Endodermal cell (in vitro differentiated cells): ENCODE results near the gene KLHDC9. TPM values are rescaled to one million over a fixed set of nuclear protein-coding genes. Genes with fewer than 3 reads are reported as not detected.
A peak's percentile ranks its signal among the peaks of the same experiment; 100 is the strongest.
"Not testable (repeated sequence)": the region's sequence is repeated elsewhere in the genome, so short reads cannot be mapped to it uniquely, and the experiment has no call there.

ENCODE experiments used
- DNase-seq: peaks from one replicate; pipeline ENCODE4 v3.0.0-alpha.2; 2017
- H3K27ac ChIP-seq: 2 replicates; pipeline ENCODE4 v1.5.1; 2013; ENCODE audit warnings: mild to moderate bottlenecking, low read depth, low read length, moderate library complexity
- H3K27me3 ChIP-seq: 2 replicates; pipeline ENCODE4 v1.6.1; 2013; ENCODE audit warnings: mild to moderate bottlenecking, low read length, moderate library complexity; ENCODE audit not compliant: insufficient read depth, control insufficient read depth, poor library complexity, severe bottlenecking
- H3K36me3 ChIP-seq: 2 replicates; pipeline ENCODE4 v1.7.0; 2013; ENCODE audit warnings: mild to moderate bottlenecking, low read length, moderate library complexity; ENCODE audit not compliant: control insufficient read depth, insufficient read depth
- H3K4me1 ChIP-seq: one replicate; pipeline ENCODE4 v1.7.0; 2013; ENCODE audit warnings: low read length; ENCODE audit not compliant: control insufficient read depth, insufficient read depth
- H3K4me3 ChIP-seq: 2 replicates; pipeline ENCODE4 v1.5.1; 2013; ENCODE audit warnings: mild to moderate bottlenecking, low read length, moderate library complexity
- H3K9ac ChIP-seq: 2 replicates; pipeline ENCODE4 v1.6.1; 2013; ENCODE audit warnings: mild to moderate bottlenecking, low read length, moderate library complexity; ENCODE audit not compliant: poor library complexity, severe bottlenecking; ENCODE audit errors: extremely low read depth
- H3K9me3 ChIP-seq: 2 replicates; pipeline ENCODE4 v1.6.1; 2013; ENCODE audit warnings: mild to moderate bottlenecking, low read length, moderate library complexity; ENCODE audit not compliant: control insufficient read depth
- H3K27ac Mint-ChIP-seq: 2 replicates; pipeline ENCODE4 v1.8.0; 2020; ENCODE audit warnings: mixed read lengths
- H3K27me3 Mint-ChIP-seq: 2 replicates; pipeline ENCODE4 v1.8.0; 2021; ENCODE audit warnings: mild to moderate bottlenecking, mixed read lengths; ENCODE audit not compliant: insufficient read depth
- H3K36me3 Mint-ChIP-seq: 2 replicates; pipeline ENCODE4 v1.8.0; 2020; ENCODE audit warnings: low read depth, mixed read lengths
- H3K4me1 Mint-ChIP-seq: 2 replicates; pipeline ENCODE4 v1.8.0; 2020; ENCODE audit warnings: mixed read lengths
- H3K4me3 Mint-ChIP-seq: 2 replicates; pipeline ENCODE4 v1.8.0; 2020; ENCODE audit warnings: mild to moderate bottlenecking, moderate library complexity, mixed read lengths
- H3K9me3 Mint-ChIP-seq: 2 replicates; pipeline ENCODE4 v1.8.0; 2020; ENCODE audit warnings: mild to moderate bottlenecking, mixed read lengths
- WGBS, 2 experiments: methylation state at CpG; one replicate each; pipeline versions ENCODE4 v1.1.5 to v1.1.7; 2013; ENCODE audit warnings: missing lambda C conversion rate in 2 of 2, mixed read lengths in 1 of 2; ENCODE audit not compliant: insufficient coverage in 1 of 2, insufficient read length in 1 of 2; 5-methylcytosine and 5-hydroxymethylcytosine counted together
- total RNA-seq, 2 donors: library from RNA; stranded (reverse); fragmentation: NEBNext Ultra II Directional in 1 of 2; extraction: Animal tissue kit (Norgen Biotek cat#: 25700) in 1 of 2; gene quantifications; 2 replicates in 1 of 2; 3 replicates in 1 of 2; pipeline ENCODE4 v1.2.1, GENCODE V29; 2021
- TF ChIP-seq, protein P1 (sequence below): fragments of 200-600 bp; sonication (generic); conservative IDR thresholded peaks from 2 replicates; pipeline ENCODE4 v1.5.0; 2021; ENCODE audit warnings: antibody characterized with exemption, mild to moderate bottlenecking

The KLHDC9 gene
- total RNA-seq, 2 donors from 2014 or later, result 14.6 to 25.4 TPM

- no peak for DNase-seq
- peaks cover 13% of the 10 kb centered on the region for H3K4me1 Mint-ChIP-seq
- no peak overlapping the region for H3K9ac ChIP-seq
- H3K4me3 ChIP-seq, result no peak overlapping the region
- H3K9me3 ChIP-seq, result no peaks in the 10 kb centered on the region
- peaks cover 2% of the 10 kb centered on the region for H3K4me1 ChIP-seq
- no peak overlapping the region for H3K27ac ChIP-seq
- TF ChIP-seq, protein P1, sequence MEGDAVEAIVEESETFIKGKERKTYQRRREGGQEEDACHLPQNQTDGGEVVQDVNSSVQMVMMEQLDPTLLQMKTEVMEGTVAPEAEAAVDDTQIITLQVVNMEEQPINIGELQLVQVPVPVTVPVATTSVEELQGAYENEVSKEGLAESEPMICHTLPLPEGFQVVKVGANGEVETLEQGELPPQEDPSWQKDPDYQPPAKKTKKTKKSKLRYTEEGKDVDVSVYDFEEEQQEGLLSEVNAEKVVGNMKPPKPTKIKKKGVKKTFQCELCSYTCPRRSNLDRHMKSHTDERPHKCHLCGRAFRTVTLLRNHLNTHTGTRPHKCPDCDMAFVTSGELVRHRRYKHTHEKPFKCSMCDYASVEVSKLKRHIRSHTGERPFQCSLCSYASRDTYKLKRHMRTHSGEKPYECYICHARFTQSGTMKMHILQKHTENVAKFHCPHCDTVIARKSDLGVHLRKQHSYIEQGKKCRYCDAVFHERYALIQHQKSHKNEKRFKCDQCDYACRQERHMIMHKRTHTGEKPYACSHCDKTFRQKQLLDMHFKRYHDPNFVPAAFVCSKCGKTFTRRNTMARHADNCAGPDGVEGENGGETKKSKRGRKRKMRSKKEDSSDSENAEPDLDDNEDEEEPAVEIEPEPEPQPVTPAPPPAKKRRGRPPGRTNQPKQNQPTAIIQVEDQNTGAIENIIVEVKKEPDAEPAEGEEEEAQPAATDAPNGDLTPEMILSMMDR, result no peak
- 98 to 100% methylated on average over 1 of the region's 1 CpG for WGBS, 2 experiments
- peaks cover 13% of the 10 kb centered on the region for H3K36me3 ChIP-seq
- H3K27me3 ChIP-seq, result no peaks in the 10 kb centered on the region
- no peaks in the 10 kb centered on the region for H3K27me3 Mint-ChIP-seq
- no peaks in the 10 kb centered on the region for H3K9me3 Mint-ChIP-seq
- H3K36me3 Mint-ChIP-seq, result peaks cover 8% of the 10 kb centered on the region
- no peak overlapping the region for H3K27ac Mint-ChIP-seq
- H3K4me3 Mint-ChIP-seq, result no peak overlapping the region
Measured at GRCh38 chr1:161113915-161114314, 15.8 kb downstream of the KLHDC9 start.

DNA sequence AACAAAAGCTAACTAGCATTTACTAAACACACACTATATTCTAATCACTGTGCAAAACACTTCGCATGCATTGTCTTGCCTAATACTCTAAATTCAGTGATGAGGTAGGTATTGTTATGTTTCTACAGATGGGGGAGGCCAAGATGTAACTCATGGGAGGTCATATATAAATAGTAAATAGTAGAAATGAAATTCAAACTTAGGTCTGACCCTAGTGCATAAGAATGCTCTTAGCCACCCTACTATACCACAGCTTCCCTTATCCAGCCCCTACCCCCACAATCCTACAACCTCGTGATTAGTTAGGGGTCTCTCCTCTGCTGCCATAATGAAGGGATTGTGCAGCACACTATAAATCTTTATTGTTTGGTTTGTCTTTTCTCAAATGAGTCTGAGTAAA, 16.4 kb downstream of the KLHDC9 start:
- Histone ChIP-seq H3K9me3 (no peaks in the 10 kb centered on the region), H3K9ac (no peak overlapping the region), H3K4me1 (peaks cover 8% of the 10 kb centered on the region), H3K36me3 (peaks cover 11% of the 10 kb centered on the region), H3K27me3 (no peaks in the 10 kb centered on the region), H3K4me3 (no peak overlapping the region), H3K27ac (no peak overlapping the region)
- Mint-ChIP-seq H3K27ac (no peak overlapping the region), H3K4me1 (peaks cover 19% of the 10 kb centered on the region), H3K36me3 (peaks cover 10% of the 10 kb centered on the region), H3K9me3 (no peaks in the 10 kb centered on the region), H3K4me3 (no peak overlapping the region), H3K27me3 (no peaks in the 10 kb centered on the region)
- TF ChIP-seq, protein P1, result no peak
- no peak for DNase-seq
- WGBS, 2 experiments, result 96% methylated on average over 2 of the region's 2 CpGs; no CpG with 5 or more reads in 1 of the 2 experiments

DNA sequence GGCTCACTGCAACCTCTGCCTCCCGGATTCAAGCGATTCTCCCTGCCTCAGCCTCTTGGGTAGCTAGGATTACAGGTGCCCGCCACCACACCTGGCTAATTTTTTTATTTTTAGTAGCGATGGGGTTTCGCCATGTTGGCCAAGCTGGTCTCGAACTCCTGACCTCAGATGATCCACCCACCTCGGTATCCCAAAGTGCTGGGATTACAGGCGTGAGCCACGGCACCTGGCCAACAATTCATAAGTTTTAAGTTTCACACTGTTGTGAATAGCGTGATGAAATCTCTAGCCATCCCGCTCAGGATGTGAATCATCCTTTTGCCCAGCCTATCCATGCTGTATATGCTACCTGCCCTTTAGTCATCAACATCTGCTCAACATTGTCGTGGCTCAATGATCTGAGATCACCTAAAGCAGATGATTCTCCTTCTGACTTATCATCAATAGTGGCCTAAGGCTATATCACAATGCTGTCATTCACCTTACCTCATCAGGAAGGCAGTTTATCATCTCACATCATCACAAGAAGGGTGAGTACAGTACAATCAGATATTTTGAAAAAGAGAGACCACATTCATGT, 17.1 kb downstream of the KLHDC9 start:
- Mint-ChIP-seq H3K9me3 (no peaks in the 10 kb centered on the region), H3K4me3 (no peak overlapping the region), H3K36me3 (peaks cover 15% of the 10 kb centered on the region), H3K4me1 (peaks cover 22% of the 10 kb centered on the region), H3K27me3 (no peaks in the 10 kb centered on the region), H3K27ac (no peak overlapping the region)
- Histone ChIP-seq H3K36me3 (peaks cover 16% of the 10 kb centered on the region), H3K27me3 (no peaks in the 10 kb centered on the region), H3K9me3 (no peaks in the 10 kb centered on the region), H3K4me3 (no peak overlapping the region), H3K4me1 (peaks cover 8% of the 10 kb centered on the region), H3K9ac (no peak overlapping the region), H3K27ac (no peak overlapping the region)
- TF ChIP-seq, protein P1, result no peak
- 90 to 95% methylated on average over 12 of the region's 12 CpGs for WGBS, 2 experiments
- DNase-seq, result no peak

DNA sequence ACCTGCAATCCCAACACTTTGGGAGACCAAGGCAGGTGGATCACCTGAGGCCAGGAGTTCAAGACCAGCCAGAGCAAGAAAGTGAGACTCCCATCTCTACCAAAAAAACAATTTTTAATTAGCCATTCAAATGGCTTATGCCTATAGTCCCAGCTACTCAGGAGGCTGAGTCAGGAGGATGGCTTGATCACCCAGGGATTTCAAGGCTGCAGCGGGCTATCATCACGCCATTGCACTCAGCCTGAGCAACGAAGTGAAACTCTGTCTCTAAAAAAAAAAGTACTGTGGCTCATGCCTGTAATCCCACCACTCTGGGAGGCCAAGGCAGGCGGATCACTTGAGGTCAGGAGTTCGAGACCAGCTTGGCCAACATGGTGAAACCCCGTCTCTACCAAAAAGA, 17.8 kb downstream of the KLHDC9 start:
- Mint-ChIP-seq H3K4me1 (peaks cover 22% of the 10 kb centered on the region), H3K4me3 (peak overlapping the region; percentile 96), H3K36me3 (peaks cover 19% of the 10 kb centered on the region)
- H3K9ac ChIP-seq, H3K4me1 ChIP-seq, H3K4me3 ChIP-seq, H3K27ac ChIP-seq, H3K27ac Mint-ChIP-seq, H3K27me3 ChIP-seq, H3K27me3 Mint-ChIP-seq, H3K9me3 Mint-ChIP-seq, H3K9me3 ChIP-seq, DNase-seq: not testable (repeated sequence)
- WGBS, 2 experiments, result 90 to 94% methylated on average over 5 to 6 of the region's 6 CpGs
- H3K36me3 ChIP-seq, result peaks cover 23% of the 10 kb centered on the region
